ENCODE measurements around the gene CADM3. TPM values are rescaled to one million over a fixed set of nuclear protein-coding genes. Genes with fewer than 3 reads are reported as not detected.
A peak's percentile ranks its signal among the peaks of the same experiment; 100 is the strongest.

The CADM3 gene
- total RNA-seq, 1 experiment from 2014 or later, result 0.80 TPM

GRCh38 chr1:159172614-159173291, 1.3 kb downstream of the CADM3 start:
- DNase-seq (ENCODE audit: low read depth), result peak; percentile 77

GRCh38 chr1:159173320-159173719, 1.9 kb downstream of the CADM3 start:
- no peak for DNase-seq (ENCODE audit: low read depth)

GRCh38 chr1:159175571-159175970, 4.2 kb downstream of the CADM3 start:
- no peak for DNase-seq (ENCODE audit: low read depth)

GRCh38 chr1:159177272-159177907, 6.0 kb downstream of the CADM3 start:
- DNase-seq (ENCODE audit: low read depth), result peak; percentile 75

GRCh38 chr1:159179906-159180305, 8.5 kb downstream of the CADM3 start:
- no peak for DNase-seq (ENCODE audit: low read depth)

- no peak for DNase-seq (ENCODE audit: low read depth)
These were observed 9.1 kb downstream of the CADM3 start for GRCh38 chr1:159180516-159180915.

GRCh38 chr1:159181328-159182024, 10.1 kb downstream of the CADM3 start:
- DNase-seq (ENCODE audit: low read depth), result no peak

- no peak for DNase-seq (ENCODE audit: low read depth)
These were observed 12.8 kb downstream of the CADM3 start for GRCh38 chr1:159184201-159184600.

GRCh38 chr1:159185121-159185520, 13.7 kb downstream of the CADM3 start:
- no peak for DNase-seq (ENCODE audit: low read depth)

- no peak for DNase-seq (ENCODE audit: low read depth)
These were observed 15.6 kb downstream of the CADM3 start for GRCh38 chr1:159187033-159187432.

GRCh38 chr1:159187647-159188374, 16.4 kb downstream of the CADM3 start:
- peak; percentile 30 for DNase-seq (ENCODE audit: low read depth)

GRCh38 chr1:159188375-159188788, 17.0 kb downstream of the CADM3 start:
- peak; percentile 86 for DNase-seq (ENCODE audit: low read depth)

- DNase-seq (ENCODE audit: low read depth), result no peak
These were observed 19.0 kb downstream of the CADM3 start for GRCh38 chr1:159190441-159190840.

- no peak for DNase-seq (ENCODE audit: low read depth)
These were observed 25.1 kb downstream of the CADM3 start for GRCh38 chr1:159196543-159196942.

- DNase-seq (ENCODE audit: low read depth), result peak; percentile 69
These were observed 26.4 kb downstream of the CADM3 start for GRCh38 chr1:159197561-159198557.

- no peak for DNase-seq (ENCODE audit: low read depth)
These were observed 28.5 kb downstream of the CADM3 start for GRCh38 chr1:159199901-159200300.

GRCh38 chr1:159200769-159201168, 29.4 kb downstream of the CADM3 start:
- no peak for DNase-seq (ENCODE audit: low read depth)

- no peak for DNase-seq (ENCODE audit: low read depth)
These were observed 30.2 kb downstream of the CADM3 start for GRCh38 chr1:159201642-159202041.

GRCh38 chr1:159203610-159204009, 32.2 kb downstream of the CADM3 start:
- no peak for DNase-seq (ENCODE audit: low read depth)

GRCh38 chr1:159204161-159205141, 33.0 kb downstream of the CADM3 start, which contains the start of gene ACKR1:
ACKR1 (plus strand) TSS chr1:159204875; CDS start chr1:159204960, 85 bp downstream.
- DNase-seq (ENCODE audit: low read depth), result no peak

Data from Daoy (cell line).